AG04450 (cell line): ENCODE measurements around the gene SP2. TPM values are rescaled to one million over a fixed set of nuclear protein-coding genes. Genes with fewer than 3 reads are reported as not detected.

Experiments
- CTCF ChIA-PET: fragments of 300-600, 350-600 bp; formaldehyde crosslinking; extraction: SDS; loops from one replicate; lab custom pipeline; 2022; ENCODE audit warnings: antibody characterized with exemption, inconsistent platforms; lab: Charles Lee
- POLR2A ChIA-PET: fragments of 350-600 bp; formaldehyde crosslinking; extraction: SDS; loops from one replicate; lab custom pipeline; 2021; ENCODE audit warnings: antibody characterized with exemption, inconsistent platforms; lab: Yijun Ruan, JAX
- DNase-seq: peaks from one replicate; pipeline ENCODE4 v3.0.0-alpha.2; 2011; ENCODE audit warnings: low read depth, low spot score
- H3K27ac ChIP-seq: one replicate; pipeline ENCODE4 v1.5.1; 2012; ENCODE audit warnings: low read depth, low read length, control low read depth
- H3K27me3 ChIP-seq: one replicate; pipeline ENCODE4 v1.6.0; 2012; ENCODE audit warnings: low read length; ENCODE audit not compliant: control insufficient read depth, insufficient read depth
- H3K4me3 ChIP-seq: 2 replicates; pipeline ENCODE4 v1.5.1; 2011; ENCODE audit warnings: mild to moderate bottlenecking, low read depth, low read length, control low read depth
- H3K9me3 ChIP-seq: 2 replicates; pipeline ENCODE4 v1.5.1; 2012; ENCODE audit warnings: low read length; ENCODE audit not compliant: control insufficient read depth, insufficient read depth
- polyA plus RNA-seq: library from polyadenylated mRNA; depleted of rRNA; stranded (reverse); fragments of >200 nt; gene quantifications from 2 replicates; pipeline ENCODE4 v1.2.3, GENCODE V29; 2011
- TF ChIP-seq, protein P1 (sequence below): IDR thresholded peaks from 2 replicates; pipeline ENCODE4 v1.5.1; 2011; ENCODE audit warnings: low read depth, low read length, control low read depth, inconsistent platforms

The SP2 gene
- polyA plus RNA-seq, 1 experiment = 2.7 TPM

GRCh38 chr17:47878203-47879027, 17.6 kb upstream of the SP2 start:
- POLR2A ChIA-PET = no interaction called here
- H3K27ac ChIP-seq = no peak overlapping the region

GRCh38 chr17:47879028-47879585, 16.9 kb upstream of the SP2 start:
- Histone ChIP-seq H3K9me3 (no peaks in the 10 kb centered on the region; the same call in 1 of the 2 replicates), H3K27me3 (peaks cover 3% of the 10 kb centered on the region), H3K4me3 (no peak overlapping the region), H3K27ac (no peak overlapping the region)
- TF ChIP-seq, protein P1, sequence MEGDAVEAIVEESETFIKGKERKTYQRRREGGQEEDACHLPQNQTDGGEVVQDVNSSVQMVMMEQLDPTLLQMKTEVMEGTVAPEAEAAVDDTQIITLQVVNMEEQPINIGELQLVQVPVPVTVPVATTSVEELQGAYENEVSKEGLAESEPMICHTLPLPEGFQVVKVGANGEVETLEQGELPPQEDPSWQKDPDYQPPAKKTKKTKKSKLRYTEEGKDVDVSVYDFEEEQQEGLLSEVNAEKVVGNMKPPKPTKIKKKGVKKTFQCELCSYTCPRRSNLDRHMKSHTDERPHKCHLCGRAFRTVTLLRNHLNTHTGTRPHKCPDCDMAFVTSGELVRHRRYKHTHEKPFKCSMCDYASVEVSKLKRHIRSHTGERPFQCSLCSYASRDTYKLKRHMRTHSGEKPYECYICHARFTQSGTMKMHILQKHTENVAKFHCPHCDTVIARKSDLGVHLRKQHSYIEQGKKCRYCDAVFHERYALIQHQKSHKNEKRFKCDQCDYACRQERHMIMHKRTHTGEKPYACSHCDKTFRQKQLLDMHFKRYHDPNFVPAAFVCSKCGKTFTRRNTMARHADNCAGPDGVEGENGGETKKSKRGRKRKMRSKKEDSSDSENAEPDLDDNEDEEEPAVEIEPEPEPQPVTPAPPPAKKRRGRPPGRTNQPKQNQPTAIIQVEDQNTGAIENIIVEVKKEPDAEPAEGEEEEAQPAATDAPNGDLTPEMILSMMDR = no peak
- no peak for DNase-seq
- ChIA-PET CTCF (interaction anchor here (1.1 to 2.5 kb wide), 2 partner anchors 11 to 38 kb away, joined by 3 to 17 read pairs; partner anchors contain the start of gene SCRN2), POLR2A (interaction anchor here (0.9 kb wide), 1 partner anchor 16 kb away, joined by 3 read pairs; no protein-coding TSS in a partner anchor)

More at GRCh38 chr17:47878203-47879027, 17.6 kb upstream of the SP2 start:
- no peak for DNase-seq
- H3K4me3 ChIP-seq = no peak overlapping the region
- CTCF ChIA-PET = interaction anchor here (2.5 kb wide), 1 partner anchor 12 kb away, joined by 17 read pairs; no protein-coding TSS in a partner anchor
- no peaks in the 10 kb centered on the region; the same call in 1 of the 2 replicates for H3K9me3 ChIP-seq
- peaks cover 7% of the 10 kb centered on the region for H3K27me3 ChIP-seq
- TF ChIP-seq, protein P1 = no peak

DNA sequence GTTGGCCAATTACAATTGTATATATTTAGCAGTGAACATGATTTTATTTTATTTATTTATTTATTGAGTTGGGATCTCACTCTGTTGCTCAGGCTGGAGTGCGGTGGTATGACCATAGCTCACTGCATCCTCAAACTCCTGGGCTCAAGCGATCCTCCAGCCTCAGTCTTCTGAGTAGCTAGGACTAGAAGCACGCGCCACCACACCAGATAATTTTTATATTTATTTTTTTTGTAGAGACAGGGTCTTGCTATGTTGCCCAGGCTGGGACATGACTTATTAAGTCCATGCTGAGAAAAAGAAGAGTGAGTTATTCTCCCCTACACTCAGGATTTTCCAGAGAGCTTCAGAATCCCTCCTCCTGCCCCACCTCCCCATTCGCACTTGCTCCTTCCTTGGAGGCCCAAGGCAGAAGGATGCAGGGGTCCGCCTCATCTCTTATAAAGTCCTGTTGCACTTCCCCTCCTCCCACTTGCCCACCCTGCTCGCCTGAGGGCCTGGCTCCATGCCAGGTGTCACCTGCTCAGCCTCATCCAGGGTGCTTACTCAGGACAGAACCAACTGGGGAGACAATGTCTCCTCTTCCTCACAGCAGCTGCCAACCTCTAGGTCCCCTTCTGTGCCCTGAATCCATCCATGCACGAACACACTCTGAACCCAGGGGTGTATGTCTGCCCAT, 16.1 kb upstream of the SP2 start:
- H3K9me3 ChIP-seq = no peaks in the 10 kb centered on the region; the same call in 1 of the 2 replicates
- no peak for DNase-seq
- peaks cover 5% of the 10 kb centered on the region for H3K27me3 ChIP-seq
- TF ChIP-seq, protein P1 = no peak
- ChIA-PET POLR2A (interaction anchor here (0.9 kb wide), 1 partner anchor 16 kb away, joined by 3 read pairs; no protein-coding TSS in a partner anchor), CTCF (interaction anchor here (1.1 to 2.5 kb wide), 2 partner anchors 10 to 39 kb away, joined by 3 to 17 read pairs; partner anchors contain the start of gene SCRN2)
- no peak overlapping the region for H3K4me3 ChIP-seq
- H3K27ac ChIP-seq = no peak overlapping the region

DNA sequence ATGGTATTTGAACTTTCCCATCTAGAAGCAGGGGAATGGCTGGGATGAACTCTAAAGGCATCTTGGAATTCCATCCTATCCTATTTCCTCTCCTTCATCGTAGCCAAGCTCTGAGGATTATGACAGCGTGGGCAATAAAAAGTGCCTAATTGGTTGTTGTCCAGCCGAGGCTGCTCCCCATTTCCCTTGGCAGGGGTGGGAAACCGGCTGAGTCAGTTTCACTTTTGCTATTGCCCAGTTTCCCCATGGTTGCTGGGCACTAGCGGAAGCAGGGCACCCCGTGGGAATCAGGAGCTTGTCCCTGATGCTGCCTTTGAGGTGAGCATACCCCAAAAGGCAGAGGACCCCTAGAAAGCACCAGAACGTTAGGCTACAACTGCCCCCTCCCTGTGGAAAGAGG, 13.8 kb upstream of the SP2 start:
- peaks cover 3% of the 10 kb centered on the region for H3K27me3 ChIP-seq
- H3K4me3 ChIP-seq = no peak overlapping the region
- H3K9me3 ChIP-seq = no peaks in the 10 kb centered on the region
- no peak for DNase-seq
- TF ChIP-seq, protein P1 = no peak
- H3K27ac ChIP-seq = no peak overlapping the region
- ChIA-PET CTCF (interaction anchor here (15.7 kb wide), 1 partner anchor 38 kb away, joined by 502 read pairs; the partner anchor contains the start of gene SCRN2), POLR2A (no interaction called here)
